ENCODE measurements around the gene CRB2. TPM values are rescaled to one million over a fixed set of nuclear protein-coding genes. Genes with fewer than 3 reads are reported as not detected.

CRB2 gene
- total RNA-seq = not detected
- long read RNA-seq = 0 reads

DNA sequence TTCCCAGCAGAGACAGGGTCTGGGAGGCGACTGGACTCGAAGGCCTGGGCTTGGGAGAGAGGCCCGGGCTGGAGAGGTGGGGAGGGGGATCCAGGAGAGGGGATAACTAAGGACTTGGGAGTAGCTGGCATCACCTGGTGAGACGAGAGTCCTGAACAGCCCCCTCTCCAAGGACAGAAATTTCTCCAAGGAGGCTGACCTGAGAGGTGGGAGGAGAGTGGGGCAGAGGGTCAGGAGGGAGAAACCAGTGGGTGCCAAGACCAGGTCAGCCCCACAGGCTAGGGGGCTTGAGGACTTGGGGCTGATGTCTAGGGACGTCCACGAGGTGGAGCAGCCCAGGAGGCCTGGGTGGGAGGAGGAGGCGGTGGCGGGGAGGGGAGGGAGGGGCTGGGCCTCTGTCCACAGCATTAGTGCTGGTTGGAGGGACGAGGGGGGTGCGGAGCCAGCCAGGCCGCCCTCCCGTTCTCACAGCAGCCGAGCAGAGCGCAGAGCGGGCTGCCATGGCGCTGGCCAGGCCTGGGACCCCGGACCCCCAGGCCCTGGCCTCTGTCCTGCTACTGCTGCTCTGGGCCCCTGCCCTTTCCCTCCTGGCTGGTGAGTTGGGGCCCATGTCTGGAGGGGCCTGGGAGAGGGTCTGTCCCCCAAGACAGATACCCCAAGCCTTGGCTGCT, at the start of gene CRB2:
Gene CRB2, plus strand, starts transcription at position 437 of the 671 bp plus-strand sequence. Its CDS starts 64 bp downstream, at position 501.
- Histone ChIP-seq H3K36me3 (no peaks in the 10 kb centered on the region), H3K4me3 (no peak within 1 kb of the TSS), H3K4me1 (peaks cover 6% of the 10 kb centered on the region), H3K9me3 (replicated peaks) (no peaks in the 10 kb centered on the region), H3K27ac (replicated peaks) (no peak within 1 kb of the TSS), H3K27me3 (ENCODE audit: low read depth) (peaks cover 50% of the 10 kb centered on the region)
- intact Hi-C loops (cut with micrococcal nuclease) = loop anchor here (10.0 kb wide), 1 partner anchor 251 kb away; no protein-coding TSS in a partner anchor
- no peak for DNase-seq
- no peak for TF ChIP-seq CTCF (IDR thresholded peaks at IDR 0.05; ENCODE audit: borderline replicate concordance)

DNA sequence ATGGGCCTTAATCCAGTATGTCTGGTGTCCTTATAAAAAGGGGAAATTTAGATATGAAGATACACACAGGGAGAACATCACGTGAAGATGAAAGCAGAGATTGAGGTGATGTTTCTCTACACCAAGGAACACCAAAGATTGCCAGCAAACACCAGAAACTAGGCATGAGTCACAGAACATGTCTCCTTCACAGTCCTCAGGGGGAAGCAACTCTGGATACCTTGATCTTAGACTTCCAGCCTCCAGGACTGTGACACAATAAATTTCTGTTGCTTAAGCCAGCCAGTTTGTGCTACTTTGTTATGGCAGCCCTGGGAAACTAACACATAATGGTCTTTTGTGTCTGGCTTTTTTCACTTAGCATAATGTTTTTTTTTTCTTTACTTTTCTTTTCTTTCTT, 46.4 kb upstream of the CRB2 start:
- intact Hi-C loops (cut with micrococcal nuclease) = no loop called here
- Histone ChIP-seq H3K4me1 (peaks cover 25% of the 10 kb centered on the region), H3K27me3 (ENCODE audit: low read depth) (no peaks in the 10 kb centered on the region), H3K4me3 (no peak overlapping the region), H3K36me3 (no peaks in the 10 kb centered on the region), H3K27ac (replicated peaks) (no peak overlapping the region), H3K9me3 (replicated peaks) (no peaks in the 10 kb centered on the region)
- no peak for TF ChIP-seq CTCF (IDR thresholded peaks at IDR 0.05; ENCODE audit: borderline replicate concordance)
- DNase-seq = no peak

GRCh38 chr9:123310551-123311249, 45.3 kb upstream of the CRB2 start:
- TF ChIP-seq CTCF (IDR thresholded peaks at IDR 0.05; ENCODE audit: borderline replicate concordance) = no peak
- Histone ChIP-seq H3K27ac (replicated peaks) (no peak overlapping the region), H3K9me3 (replicated peaks) (no peaks in the 10 kb centered on the region), H3K4me1 (peaks cover 14% of the 10 kb centered on the region), H3K4me3 (no peak overlapping the region), H3K36me3 (no peaks in the 10 kb centered on the region), H3K27me3 (ENCODE audit: low read depth) (no peaks in the 10 kb centered on the region)
- intact Hi-C loops (cut with micrococcal nuclease) = no loop called here
- no peak for DNase-seq

DNA sequence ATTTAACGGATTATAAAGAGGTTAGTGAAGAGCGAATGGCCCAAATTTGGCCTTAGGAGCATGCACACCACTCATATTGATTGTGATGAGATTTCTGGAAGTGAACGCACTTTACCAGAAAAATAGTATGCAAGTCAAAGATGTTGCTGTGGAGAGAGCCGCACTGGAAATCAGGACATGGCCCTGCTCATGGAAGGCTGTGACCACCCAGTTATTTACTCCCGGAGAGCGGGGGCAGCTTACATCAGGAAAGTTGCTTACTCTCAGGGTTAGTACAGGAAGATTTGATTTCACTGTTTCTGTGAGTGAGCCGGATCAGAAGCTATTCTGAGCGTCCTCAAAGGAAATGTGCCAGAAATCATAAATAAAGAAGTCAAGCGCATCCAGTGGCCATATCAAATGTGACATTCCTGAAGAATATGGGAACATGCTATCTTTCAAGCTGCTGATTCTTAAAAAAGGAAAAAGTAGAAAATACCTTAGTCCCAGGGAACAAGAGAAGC, 44.7 kb upstream of the CRB2 start:
- no peaks in the 10 kb centered on the region for H3K9me3 ChIP-seq (replicated peaks)
- no peak for DNase-seq
- H3K36me3 ChIP-seq = no peaks in the 10 kb centered on the region
- H3K4me1 ChIP-seq = peaks cover 10% of the 10 kb centered on the region
- no peak overlapping the region for H3K27ac ChIP-seq (replicated peaks)
- no peak for TF ChIP-seq CTCF (IDR thresholded peaks at IDR 0.05; ENCODE audit: borderline replicate concordance)
- no peaks in the 10 kb centered on the region for H3K27me3 ChIP-seq (ENCODE audit: low read depth)
- intact Hi-C loops (cut with micrococcal nuclease) = no loop called here
- H3K4me3 ChIP-seq = no peak overlapping the region

- no peak for TF ChIP-seq CTCF (IDR thresholded peaks at IDR 0.05; ENCODE audit: borderline replicate concordance)
- no peaks in the 10 kb centered on the region for H3K9me3 ChIP-seq (replicated peaks)
- intact Hi-C loops (cut with micrococcal nuclease) = no loop called here
- H3K36me3 ChIP-seq = no peaks in the 10 kb centered on the region
- H3K27me3 ChIP-seq (ENCODE audit: low read depth) = no peaks in the 10 kb centered on the region
- H3K4me1 ChIP-seq = peaks cover 10% of the 10 kb centered on the region
- no peak overlapping the region for H3K4me3 ChIP-seq
- DNase-seq = no peak
- H3K27ac ChIP-seq (replicated peaks) = no peak overlapping the region
These were observed 43.6 kb upstream of the CRB2 start for GRCh38 chr9:123312306-123312877.

Measured in left ventricle myocardium inferior (tissue), 1 donor.